Hepatocyte (in vitro differentiated cells): Measurements from ENCODE around the gene EVC2.

Source experiments
- CTCF ChIP-seq: fragments of 200-600 bp; sonication (generic); IDR thresholded peaks from 2 replicates; pipeline ENCODE4 v1.5.1; 2016; ENCODE audit warnings: antibody characterized with exemption, mild to moderate bottlenecking; ENCODE audit not compliant: poor library complexity
- EZH2 ChIP-seq: fragments of 200-600 bp; sonication (generic); IDR thresholded peaks from 2 replicates; pipeline ENCODE4 v1.6.1; 2016; ENCODE audit warnings: antibody characterized with exemption, mild to moderate bottlenecking, borderline replicate concordance
- EZH2phosphoT487 ChIP-seq: fragments of 200-600 bp; sonication (generic); IDR thresholded peaks from one replicate; pipeline ENCODE4 v1.6.1; 2018; ENCODE audit warnings: antibody characterized with exemption, mild to moderate bottlenecking, low read depth, moderate library complexity; ENCODE audit not compliant: unreplicated experiment, severe bottlenecking

- no peak for TF ChIP-seq CTCF
- TF ChIP-seq EZH2phosphoT487: no peak
- TF ChIP-seq EZH2: no peak
Observed at GRCh38 chr4:5701971-5702370, 6.4 kb downstream of the EVC2 start.
